HG03432 (cell line): ENCODE measurements around the gene SGMS1.
"Not testable (repeated sequence)": the region's sequence is repeated elsewhere in the genome, so short reads cannot be mapped to it uniquely, and the experiment has no call there.

Experiments used
- ATAC-seq: cut with Tn5 transposase; IDR thresholded peaks from one replicate; pipeline ENCODE4 v1.9.1; 2021; ENCODE audit warnings: mild to moderate bottlenecking, moderate library complexity; ENCODE audit not compliant: unreplicated experiment

SGMS1 gene

DNA sequence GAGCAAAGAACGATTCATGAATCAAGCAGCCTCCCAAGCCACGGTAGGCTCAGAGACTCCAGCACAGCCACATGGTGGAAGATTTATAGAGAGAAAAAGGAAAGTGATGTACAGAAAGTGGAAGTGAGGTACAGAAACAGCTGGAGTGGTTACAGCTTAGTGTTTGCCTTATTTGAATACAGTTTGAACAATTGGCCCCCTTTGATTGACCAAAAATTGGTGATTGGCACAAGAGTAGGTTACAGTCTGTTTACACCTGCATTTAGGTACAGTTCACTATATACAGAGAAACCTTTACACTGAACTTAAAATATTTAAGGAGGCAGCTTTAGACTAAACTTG is 236.1 kb downstream of the SGMS1 start:
- ATAC-seq: peak; percentile 78

GRCh38 chr10:50387007-50387731 is 236.6 kb downstream of the SGMS1 start:
- ATAC-seq: peak; percentile 8

- ATAC-seq: no peak
These were observed 238.1 kb downstream of the SGMS1 start for GRCh38 chr10:50385624-50386023.

DNA sequence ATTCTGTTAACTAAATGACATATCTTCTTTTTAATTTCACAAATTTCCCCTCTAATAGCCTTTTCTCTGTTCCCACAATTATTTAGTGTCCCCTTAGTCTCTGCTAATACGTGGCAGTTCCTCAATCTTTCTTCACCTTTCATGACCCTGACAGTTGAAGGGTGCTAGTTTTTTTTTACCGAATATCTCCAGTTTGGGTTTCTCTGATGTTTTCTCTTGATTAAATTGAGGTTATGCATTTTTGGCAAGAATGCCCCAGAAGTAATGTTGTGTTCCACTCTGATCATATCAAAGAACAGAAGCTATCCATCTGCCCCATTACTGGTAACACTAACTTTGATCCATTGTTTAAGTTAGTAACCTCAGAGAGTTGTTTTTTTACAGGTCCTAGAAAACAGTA is 238.9 kb downstream of the SGMS1 start:
- ATAC-seq: no peak

- ATAC-seq: no peak
These were observed 239.5 kb downstream of the SGMS1 start for GRCh38 chr10:50384238-50384637.

GRCh38 chr10:50382576-50383023 is 241.2 kb downstream of the SGMS1 start:
- ATAC-seq: no peak

DNA sequence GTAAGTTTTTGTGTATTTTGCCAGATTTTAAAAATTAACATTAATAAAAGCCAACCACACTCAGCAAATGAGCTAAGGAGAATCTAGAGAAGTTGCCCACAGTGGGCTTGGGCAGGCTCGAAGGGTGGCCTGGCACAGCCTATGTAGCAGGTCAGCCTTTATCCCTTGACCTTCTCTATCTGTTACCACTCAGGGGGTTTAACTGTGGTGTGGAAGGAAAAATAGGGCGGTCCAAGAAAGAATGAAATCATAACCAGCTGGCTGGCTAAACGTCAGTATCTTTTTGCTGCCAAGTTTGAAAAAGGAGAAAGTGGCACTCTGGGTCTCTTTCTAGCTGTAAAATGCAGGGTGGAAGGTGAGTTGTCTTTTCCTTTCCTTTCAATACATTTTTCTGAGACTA is 242.1 kb downstream of the SGMS1 start:
- no peak for ATAC-seq

DNA sequence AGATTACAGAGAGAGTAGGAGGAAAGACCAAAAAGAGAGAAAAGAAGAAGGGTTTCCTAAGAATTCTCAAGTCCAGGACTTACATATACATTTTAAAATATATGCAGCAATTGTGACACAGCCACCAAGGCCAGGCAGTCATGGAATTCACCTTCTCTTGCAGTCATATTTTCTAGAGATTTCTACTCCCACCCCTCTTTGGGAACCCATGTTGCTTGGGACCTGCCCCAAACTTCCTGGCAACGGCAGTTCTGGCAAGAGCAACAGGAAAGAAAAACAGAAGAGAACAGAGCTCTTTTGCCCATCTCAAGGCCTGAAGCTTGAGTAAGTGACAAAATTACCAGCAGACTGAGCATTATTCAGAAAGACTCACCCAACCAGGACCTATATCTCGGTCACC is 244.1 kb downstream of the SGMS1 start:
- no peak for ATAC-seq

- no peak for ATAC-seq
These were observed 248.0 kb downstream of the SGMS1 start for GRCh38 chr10:50375745-50376144.

DNA sequence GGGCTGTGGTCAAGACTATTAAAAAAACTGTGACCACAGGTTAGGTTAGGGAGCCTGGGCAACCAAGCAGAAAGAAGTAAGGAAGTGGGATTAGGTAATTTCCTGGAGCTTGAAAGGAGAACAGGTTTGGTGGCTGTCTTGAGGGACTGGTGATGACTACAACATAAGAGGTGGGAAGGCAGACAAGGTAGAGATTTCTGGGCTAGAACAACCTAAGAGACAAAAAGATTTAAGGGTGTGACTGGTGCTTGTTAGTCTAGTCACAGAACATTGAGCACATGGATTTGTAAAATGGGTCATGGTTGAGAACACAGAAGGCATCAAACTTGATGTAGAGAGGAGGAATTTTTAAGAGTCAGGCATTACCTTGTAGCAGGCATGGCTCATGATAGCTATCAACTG is 248.7 kb downstream of the SGMS1 start:
- ATAC-seq: no peak

- ATAC-seq: no peak
These were observed 249.8 kb downstream of the SGMS1 start for GRCh38 chr10:50373821-50374501.

GRCh38 chr10:50369931-50370330 is 253.8 kb downstream of the SGMS1 start:
- ATAC-seq: no peak

DNA sequence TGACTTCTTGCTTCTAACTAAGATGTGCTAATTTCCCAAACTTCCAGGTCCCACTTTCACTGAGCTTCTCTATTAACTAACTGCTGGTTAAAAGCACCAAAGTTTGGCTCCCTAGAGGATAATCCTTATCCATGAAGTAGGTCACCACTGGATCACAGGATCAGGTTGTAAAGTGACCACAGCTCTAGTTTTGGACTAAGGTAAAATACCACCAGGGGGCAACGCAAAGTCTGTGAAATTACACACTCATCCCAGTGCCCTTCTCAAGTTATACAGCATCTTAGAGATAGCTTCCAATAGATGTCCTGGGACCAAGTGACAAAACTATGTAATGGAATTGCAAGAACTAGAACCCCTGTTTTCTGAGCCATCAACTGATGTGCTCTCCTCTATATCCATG is 256.0 kb downstream of the SGMS1 start:
- no peak for ATAC-seq

DNA sequence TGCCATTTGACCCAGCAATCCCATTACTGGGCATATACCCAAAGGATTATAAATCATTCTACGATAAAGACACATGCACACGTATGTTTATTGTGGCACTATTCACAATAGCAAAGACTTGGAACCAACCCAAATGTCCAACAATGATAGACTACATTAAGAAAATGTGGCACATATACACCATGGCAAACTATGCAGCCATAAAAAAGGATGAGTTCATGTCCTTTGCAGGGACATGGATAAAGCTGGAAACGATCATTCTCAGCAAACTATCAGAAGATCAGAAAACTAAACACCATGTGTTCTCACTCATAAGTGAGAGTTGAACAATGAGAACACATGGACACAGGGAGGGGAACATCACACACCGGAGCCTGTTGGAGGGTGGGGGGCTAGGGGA is 257.3 kb downstream of the SGMS1 start:
- not testable (repeated sequence) for ATAC-seq

GRCh38 chr10:50364730-50365129 is 259.0 kb downstream of the SGMS1 start:
- ATAC-seq: not testable (repeated sequence)

- ATAC-seq: peak; percentile 88
These were observed 261.1 kb downstream of the SGMS1 start for GRCh38 chr10:50362547-50363125.

GRCh38 chr10:50361946-50362345 is 261.8 kb downstream of the SGMS1 start:
- no peak for ATAC-seq

DNA sequence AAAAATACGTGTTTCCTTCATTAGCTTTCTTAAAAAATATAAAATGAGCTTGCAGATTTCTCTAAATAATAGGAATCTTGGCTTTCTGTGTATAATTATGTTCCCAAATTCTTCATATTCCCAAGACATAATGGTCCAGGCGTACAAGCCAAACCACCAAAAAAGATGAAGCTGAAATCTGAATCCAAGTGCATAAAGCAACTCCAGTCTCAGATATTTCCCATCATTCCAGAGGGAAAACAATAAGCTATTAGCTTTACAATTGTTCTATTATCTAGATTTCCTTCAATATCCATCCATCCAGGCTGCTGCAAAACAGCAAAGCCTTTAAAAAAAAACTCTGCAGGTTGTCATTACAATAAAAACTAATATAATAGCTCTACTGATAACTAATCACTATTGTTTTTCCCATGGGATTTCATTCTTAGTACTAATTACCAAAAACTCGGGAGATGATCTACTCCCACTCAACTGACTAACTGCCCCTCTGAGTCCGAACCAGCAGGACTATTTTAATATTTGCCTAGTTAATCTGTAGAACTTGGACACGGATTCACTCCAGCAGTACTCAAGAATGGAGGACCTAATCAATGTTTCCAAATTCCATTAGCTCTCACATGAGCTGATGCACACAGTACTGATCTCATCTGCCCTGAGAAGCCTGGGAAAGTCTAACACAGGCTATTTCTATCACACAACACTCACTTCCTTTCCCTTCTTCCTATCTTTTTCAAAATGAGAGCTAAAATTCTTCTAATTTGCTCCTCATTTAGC is 263.5 kb downstream of the SGMS1 start:
- no peak for ATAC-seq

DNA sequence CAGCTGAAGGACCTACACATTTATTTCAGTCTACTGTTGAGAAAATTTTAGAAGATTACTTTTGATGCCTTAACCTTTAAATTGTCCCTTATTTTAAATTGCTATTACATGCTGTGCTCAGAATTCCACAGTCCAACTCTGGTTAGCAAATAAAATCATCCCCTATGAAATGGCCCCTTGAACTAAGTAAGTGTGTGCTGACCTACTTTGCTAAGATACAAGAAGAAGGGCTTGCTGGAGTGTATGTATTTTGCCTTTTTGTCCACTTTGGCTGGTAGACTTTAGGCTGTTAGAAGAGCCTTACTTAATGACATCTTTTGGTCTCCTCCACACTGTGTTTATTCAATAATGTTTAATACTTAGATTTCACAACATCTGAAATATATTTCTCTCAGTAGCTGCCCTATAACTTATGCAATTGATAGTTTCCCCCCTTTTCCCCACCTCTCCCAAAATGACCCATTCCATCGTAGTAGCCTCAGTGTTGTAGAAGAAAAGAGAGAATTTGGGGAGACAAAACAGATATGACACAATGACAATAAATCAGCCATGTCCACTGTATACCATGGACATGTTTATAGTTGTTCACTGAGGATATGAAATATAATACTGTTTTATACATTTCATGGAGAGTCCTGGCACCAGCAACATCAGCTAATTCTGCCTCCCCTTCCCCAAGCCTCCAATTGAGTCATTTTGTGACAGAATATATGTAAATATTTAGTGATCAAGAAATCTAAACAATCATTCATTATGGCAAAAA is 264.6 kb downstream of the SGMS1 start:
- no peak for ATAC-seq

- ATAC-seq: no peak
These were observed 265.3 kb downstream of the SGMS1 start for GRCh38 chr10:50358411-50358810.

- not testable (repeated sequence) for ATAC-seq
These were observed 267.3 kb downstream of the SGMS1 start for GRCh38 chr10:50356481-50356832.
